ENCODE results near the gene ETFB. TPM values are rescaled to one million over a fixed set of nuclear protein-coding genes. Genes with fewer than 3 reads are reported as not detected.

The ETFB gene
- total RNA-seq = 37.9 TPM

GRCh38 chr19:51365965-51366388, at the start of gene ETFB:
TSS of gene ETFB (minus strand) at chr19:51366388. CDS start at chr19:51366326, 62 bp downstream.

GRCh38 chr19:51387924-51388389, 21.8 kb upstream of the ETFB start, which contains the start of gene LIM2:
TSS of gene LIM2 (minus strand) at chr19:51387974. CDS start at chr19:51387443, 531 bp downstream.

GRCh38 chr19:51372649-51373504, 6.7 kb upstream of the ETFB start, which contains the start of gene NKG7:
TSS of gene NKG7 (minus strand) at chr19:51372654. CDS start at chr19:51372535, 119 bp downstream.

GRCh38 chr19:51368366-51369282, 2.4 kb upstream of the ETFB start, which contains the start of gene CLDND2:
TSS of gene CLDND2 (minus strand) at chr19:51369003. CDS start at chr19:51368577, 426 bp downstream.

GRCh38 chr19:51341976-51342580, 24.1 kb downstream of the ETFB start, which contains the start of gene VSIG10L:
TSS of gene VSIG10L (minus strand) at chr19:51342139. CDS start at chr19:51342124, 15 bp downstream.

GRCh38 chr19:51311351-51312257, 54.6 kb downstream of the ETFB start, which contains the start of gene IGLON5:
TSS of gene IGLON5 (plus strand) at chr19:51311644. CDS start at chr19:51311848, 204 bp downstream.

Other genes with a start within 250 kb of the ETFB start
- 0.99 TPM for gene SIGLEC9, start 241.5 kb downstream of the ETFB start, total RNA-seq
- 1.2 TPM for gene SIGLEC7, start 224.1 kb downstream of the ETFB start, total RNA-seq
- gene CD33, start 141.3 kb downstream of the ETFB start, total RNA-seq = 1.7 TPM
- gene SIGLECL1, start 115.3 kb downstream of the ETFB start, total RNA-seq = not detected
- 10.9 TPM for gene IGLON5, start 54.7 kb downstream of the ETFB start, total RNA-seq
- gene VSIG10L, start 24.2 kb downstream of the ETFB start, total RNA-seq = 2.5 TPM
- gene CLDND2, start 2.6 kb upstream of the ETFB start, total RNA-seq = not detected
- 1.1 TPM for gene NKG7, start 6.3 kb upstream of the ETFB start, total RNA-seq
- 168 TPM for gene LIM2, start 21.6 kb upstream of the ETFB start, total RNA-seq
- not detected for gene C19orf84, start 24.2 kb upstream of the ETFB start, total RNA-seq
- gene SIGLEC10, start 51.3 kb upstream of the ETFB start, total RNA-seq = 0.77 TPM
- gene SIGLEC8, start 92.1 kb upstream of the ETFB start, total RNA-seq = not detected
- gene CEACAM18, start 112.2 kb upstream of the ETFB start, total RNA-seq = not detected
- gene SIGLEC12, start 135.4 kb upstream of the ETFB start, total RNA-seq = not detected
- 0.82 TPM for gene SIGLEC6, start 165.3 kb upstream of the ETFB start, total RNA-seq
- gene ZNF175, start 204.9 kb upstream of the ETFB start, total RNA-seq = 15.7 TPM

Data from camera-type eye (tissue), 1 donor.